GM12878 (cell line): ENCODE results near the gene ULK4.

ENCODE experiments used
- CTCF ChIP-seq, 3 experiments: IDR thresholded peaks in 2 of 3; conservative IDR thresholded peaks in 1 of 3; 2 replicates each; pipeline ENCODE4 v1.5.1; 2011; ENCODE audit warnings: low read depth in 3 of 3, low read length in 3 of 3, mild to moderate bottlenecking in 3 of 3, control low read depth in 2 of 3, moderate library complexity in 2 of 3, inconsistent platforms in 1 of 3, mixed read lengths in 1 of 3; ENCODE audit not compliant: control insufficient read depth in 2 of 3, insufficient read depth in 1 of 3; ENCODE audit errors: extremely low read depth in 1 of 3
- EP300 ChIP-seq, 2 experiments: fragments of 150-350 bp in 1 of 2; IDR thresholded peaks; 2 replicates each; pipeline ENCODE4 v1.6.1; 2011 to 2012; ENCODE audit warnings: low read depth in 2 of 2, low read length in 2 of 2, borderline replicate concordance in 1 of 2, improper control_type of control experiment in 1 of 2, inconsistent platforms in 1 of 2; ENCODE audit not compliant: control insufficient read depth in 1 of 2
- FOXM1 ChIP-seq: IDR thresholded peaks from 2 replicates; pipeline ENCODE4 v1.6.1; 2012; ENCODE audit warnings: low read depth, mild to moderate bottlenecking, inconsistent platforms, low read length, moderate library complexity
- PBX3 ChIP-seq: IDR thresholded peaks from 2 replicates; pipeline ENCODE4 v1.6.1; 2011; ENCODE audit warnings: mild to moderate bottlenecking, low read depth, low read length, moderate library complexity; ENCODE audit not compliant: insufficient replicate concordance
- POLR2A ChIP-seq: IDR thresholded peaks from 2 replicates; pipeline ENCODE4 v1.6.1; 2011; ENCODE audit warnings: low read depth, mild to moderate bottlenecking, low read length
- POU2F2 ChIP-seq: IDR thresholded peaks from 3 replicates; pipeline ENCODE4 v1.6.1; 2011; ENCODE audit warnings: low read depth, mild to moderate bottlenecking, low read length, borderline replicate concordance
- SIN3A ChIP-seq: IDR thresholded peaks from 2 replicates; pipeline ENCODE4 v1.6.1; 2012; ENCODE audit warnings: low read depth, low read length, improper control_type of control experiment
- TAF1 ChIP-seq: IDR thresholded peaks from 2 replicates; pipeline ENCODE4 v1.6.1; 2011; ENCODE audit warnings: mild to moderate bottlenecking, low read depth, low read length, borderline replicate concordance
- TARDBP ChIP-seq: IDR thresholded peaks from 2 replicates; pipeline ENCODE4 v1.6.1; 2016; ENCODE audit warnings: borderline replicate concordance
- ZNF24 ChIP-seq: fragments of 450-650 bp; IDR thresholded peaks from 2 replicates; pipeline ENCODE4 v1.6.1; 2017; ENCODE audit warnings: antibody characterized with exemption, mild to moderate bottlenecking
- TF ChIP-seq, protein P1 (sequence below): IDR thresholded peaks from 2 replicates; pipeline ENCODE4 v1.6.1; 2012; ENCODE audit warnings: mild to moderate bottlenecking, low read depth, low read length

DNA sequence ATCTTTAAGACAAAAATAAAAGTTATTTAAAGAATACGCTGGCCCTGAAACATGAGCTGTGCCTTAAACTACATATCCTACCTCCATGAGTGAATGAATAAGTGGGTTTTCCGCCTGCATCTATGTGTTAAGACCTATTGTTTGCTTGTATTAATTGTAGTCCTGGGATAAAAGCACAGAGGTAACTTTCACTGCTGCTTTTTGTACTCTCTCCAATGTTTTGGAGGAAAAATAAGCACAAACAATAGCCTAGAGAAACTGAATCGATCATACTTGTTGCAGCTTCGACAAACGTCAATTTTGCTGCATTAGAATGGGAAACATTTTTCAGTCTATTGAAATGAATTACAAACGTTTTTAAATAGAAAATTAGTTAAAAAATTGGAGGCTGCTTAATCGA is 763.9 kb downstream of the ULK4 start:
- TF ChIP-seq POU2F2 (no peak), EP300 (IDR thresholded peaks at IDR 0.05; ENCODE audit: borderline replicate concordance in 1 of 2, control insufficient read depth in 1 of 2, low read depth in 2 of 2, low read length in 2 of 2) (no peak), PBX3 (no peak), TARDBP (no peak), SIN3A (no peak), CTCF (IDR thresholded peaks at IDR 0.05 in 2 of 3, conservative IDR thresholded peaks at IDR 0.05 in 1 of 3; ENCODE audit: control insufficient read depth in 2 of 3, extremely low read depth in 1 of 3, insufficient read depth in 1 of 3, low read depth in 3 of 3, low read length in 3 of 3) (no peak), TAF1 (no peak), FOXM1 (no peak), ZNF24 (no peak), POLR2A (no peak)
- TF ChIP-seq, protein P1, sequence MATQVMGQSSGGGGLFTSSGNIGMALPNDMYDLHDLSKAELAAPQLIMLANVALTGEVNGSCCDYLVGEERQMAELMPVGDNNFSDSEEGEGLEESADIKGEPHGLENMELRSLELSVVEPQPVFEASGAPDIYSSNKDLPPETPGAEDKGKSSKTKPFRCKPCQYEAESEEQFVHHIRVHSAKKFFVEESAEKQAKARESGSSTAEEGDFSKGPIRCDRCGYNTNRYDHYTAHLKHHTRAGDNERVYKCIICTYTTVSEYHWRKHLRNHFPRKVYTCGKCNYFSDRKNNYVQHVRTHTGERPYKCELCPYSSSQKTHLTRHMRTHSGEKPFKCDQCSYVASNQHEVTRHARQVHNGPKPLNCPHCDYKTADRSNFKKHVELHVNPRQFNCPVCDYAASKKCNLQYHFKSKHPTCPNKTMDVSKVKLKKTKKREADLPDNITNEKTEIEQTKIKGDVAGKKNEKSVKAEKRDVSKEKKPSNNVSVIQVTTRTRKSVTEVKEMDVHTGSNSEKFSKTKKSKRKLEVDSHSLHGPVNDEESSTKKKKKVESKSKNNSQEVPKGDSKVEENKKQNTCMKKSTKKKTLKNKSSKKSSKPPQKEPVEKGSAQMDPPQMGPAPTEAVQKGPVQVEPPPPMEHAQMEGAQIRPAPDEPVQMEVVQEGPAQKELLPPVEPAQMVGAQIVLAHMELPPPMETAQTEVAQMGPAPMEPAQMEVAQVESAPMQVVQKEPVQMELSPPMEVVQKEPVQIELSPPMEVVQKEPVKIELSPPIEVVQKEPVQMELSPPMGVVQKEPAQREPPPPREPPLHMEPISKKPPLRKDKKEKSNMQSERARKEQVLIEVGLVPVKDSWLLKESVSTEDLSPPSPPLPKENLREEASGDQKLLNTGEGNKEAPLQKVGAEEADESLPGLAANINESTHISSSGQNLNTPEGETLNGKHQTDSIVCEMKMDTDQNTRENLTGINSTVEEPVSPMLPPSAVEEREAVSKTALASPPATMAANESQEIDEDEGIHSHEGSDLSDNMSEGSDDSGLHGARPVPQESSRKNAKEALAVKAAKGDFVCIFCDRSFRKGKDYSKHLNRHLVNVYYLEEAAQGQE, result no peak
